MM.1S (cell line): Measurements from ENCODE around the gene EVA1B.

Source experiments
- EZH2 ChIP-seq: fragments of 300-600 bp; sonication (generic); optimal IDR thresholded peaks from 2 replicates; pipeline ENCODE3; 2017; ENCODE audit warnings: low read depth, mild to moderate bottlenecking, antibody characterized with exemption, low read length, mixed read lengths
- EZH2phosphoT487 ChIP-seq: fragments of 300-600 bp; sonication (generic); IDR thresholded peaks from 2 replicates; pipeline ENCODE4 v1.6.1; 2018; ENCODE audit warnings: antibody characterized with exemption, low read length
- TF ChIP-seq, protein P1 (sequence below): fragments of 300-600 bp; sonication (generic); IDR thresholded peaks from 2 replicates; pipeline ENCODE4 v1.5.1; 2016; ENCODE audit warnings: antibody characterized with exemption, low read length, mixed read lengths

DNA sequence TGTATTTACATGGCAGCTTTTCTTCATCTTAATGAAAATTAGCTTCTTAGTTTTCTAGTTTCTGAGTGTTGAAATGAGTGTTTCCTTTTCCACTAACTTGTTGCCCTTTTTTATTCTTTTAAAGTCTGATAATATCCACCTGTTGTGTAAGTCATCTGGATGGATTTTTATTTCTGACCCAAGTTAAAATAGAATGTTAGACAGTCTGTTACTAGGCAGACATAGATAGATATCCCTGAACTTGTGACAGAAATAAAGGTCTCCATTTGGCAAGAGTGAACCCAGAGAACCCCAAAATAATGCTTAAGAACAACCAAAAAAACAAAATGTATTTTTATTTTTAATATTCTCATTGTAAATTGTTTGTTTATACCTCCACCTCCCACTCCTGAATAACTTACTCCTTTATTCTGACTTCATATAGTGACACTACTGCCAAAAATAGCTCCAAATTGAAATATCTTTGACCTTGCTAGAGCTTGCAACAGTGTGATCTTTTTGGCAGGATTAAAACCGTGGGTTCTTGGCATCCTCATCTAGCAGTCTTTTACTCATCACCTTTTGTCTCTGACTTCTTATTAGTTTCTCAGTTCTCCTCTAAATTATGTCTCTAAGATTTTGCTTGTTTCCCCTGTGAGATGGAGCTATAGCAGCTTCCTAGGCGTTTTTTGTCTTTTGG lies 44.2 kb downstream of the EVA1B start:
- TF ChIP-seq, protein P1, sequence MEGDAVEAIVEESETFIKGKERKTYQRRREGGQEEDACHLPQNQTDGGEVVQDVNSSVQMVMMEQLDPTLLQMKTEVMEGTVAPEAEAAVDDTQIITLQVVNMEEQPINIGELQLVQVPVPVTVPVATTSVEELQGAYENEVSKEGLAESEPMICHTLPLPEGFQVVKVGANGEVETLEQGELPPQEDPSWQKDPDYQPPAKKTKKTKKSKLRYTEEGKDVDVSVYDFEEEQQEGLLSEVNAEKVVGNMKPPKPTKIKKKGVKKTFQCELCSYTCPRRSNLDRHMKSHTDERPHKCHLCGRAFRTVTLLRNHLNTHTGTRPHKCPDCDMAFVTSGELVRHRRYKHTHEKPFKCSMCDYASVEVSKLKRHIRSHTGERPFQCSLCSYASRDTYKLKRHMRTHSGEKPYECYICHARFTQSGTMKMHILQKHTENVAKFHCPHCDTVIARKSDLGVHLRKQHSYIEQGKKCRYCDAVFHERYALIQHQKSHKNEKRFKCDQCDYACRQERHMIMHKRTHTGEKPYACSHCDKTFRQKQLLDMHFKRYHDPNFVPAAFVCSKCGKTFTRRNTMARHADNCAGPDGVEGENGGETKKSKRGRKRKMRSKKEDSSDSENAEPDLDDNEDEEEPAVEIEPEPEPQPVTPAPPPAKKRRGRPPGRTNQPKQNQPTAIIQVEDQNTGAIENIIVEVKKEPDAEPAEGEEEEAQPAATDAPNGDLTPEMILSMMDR: no peak
- TF ChIP-seq EZH2 (no peak), EZH2phosphoT487 (no peak)
